ENCODE data around the gene FAM136A. TPM values are rescaled to one million over a fixed set of nuclear protein-coding genes. Genes with fewer than 3 reads are reported as not detected.
"Not testable (repeated sequence)": the region's sequence is repeated elsewhere in the genome, so short reads cannot be mapped to it uniquely, and the experiment has no call there.

The FAM136A gene
- polyA plus RNA-seq (2013, experiment 1 of 2; ENCODE audit: insufficient read length) = 36.7 TPM
- polyA plus RNA-seq (2013, experiment 2 of 2; ENCODE audit: insufficient read length) = 28.1 TPM

- DNase-seq = peak; percentile 76
Measured at GRCh38 chr2:70301344-70302194, at the start of gene FAM136A. Gene FAM136A (minus strand): TSS chr2:70302067. CDS start chr2:70302011, 56 bp downstream.

- no peak for DNase-seq
Measured at GRCh38 chr2:70349921-70350685, 48.2 kb upstream of the FAM136A start.

GRCh38 chr2:70347831-70348230 is 46.0 kb upstream of the FAM136A start:
- DNase-seq = no peak

- peak; percentile 25 for DNase-seq
Measured at GRCh38 chr2:70344195-70344594, 42.3 kb upstream of the FAM136A start.

- no peak for DNase-seq
Measured at GRCh38 chr2:70341477-70341765, 39.6 kb upstream of the FAM136A start.

- peak; percentile 46 for DNase-seq
Measured at GRCh38 chr2:70340761-70341476, 39.1 kb upstream of the FAM136A start.

GRCh38 chr2:70340075-70340474 is 38.2 kb upstream of the FAM136A start:
- DNase-seq = peak; percentile 13

GRCh38 chr2:70336552-70336951 is 34.7 kb upstream of the FAM136A start:
- DNase-seq = no peak

GRCh38 chr2:70331012-70331411 is 29.1 kb upstream of the FAM136A start:
- DNase-seq = no peak

GRCh38 chr2:70330476-70330875 is 28.6 kb upstream of the FAM136A start:
- DNase-seq = no peak

- DNase-seq = no peak
Measured at GRCh38 chr2:70328921-70329561, 27.2 kb upstream of the FAM136A start.

GRCh38 chr2:70325875-70326274 is 24.0 kb upstream of the FAM136A start:
- DNase-seq = no peak

GRCh38 chr2:70322518-70322917 is 20.7 kb upstream of the FAM136A start:
- no peak for DNase-seq

- DNase-seq = no peak
Measured at GRCh38 chr2:70321370-70321769, 19.5 kb upstream of the FAM136A start.

GRCh38 chr2:70314640-70315039 is 12.8 kb upstream of the FAM136A start:
- no peak for DNase-seq

- no peak for DNase-seq
Measured at GRCh38 chr2:70312560-70312959, 10.7 kb upstream of the FAM136A start.

- no peak for DNase-seq
Measured at GRCh38 chr2:70310899-70311298, 9.0 kb upstream of the FAM136A start.

- DNase-seq = no peak
Measured at GRCh38 chr2:70305531-70305930, 3.7 kb upstream of the FAM136A start.

GRCh38 chr2:70304498-70304897 is 2.6 kb upstream of the FAM136A start:
- DNase-seq = no peak

GRCh38 chr2:70303186-70303585 is 1.3 kb upstream of the FAM136A start:
- no peak for DNase-seq

- DNase-seq = not testable (repeated sequence)
Measured at GRCh38 chr2:70302195-70302546, 304 bp upstream of the FAM136A start.

GRCh38 chr2:70300771-70301343 is 1.0 kb downstream of the FAM136A start:
- DNase-seq = no peak

Data from fibroblast of skin of back (primary cell).